ENCODE data around the gene ACADM.
"Not testable (repeated sequence)": the region's sequence is repeated elsewhere in the genome, so short reads cannot be mapped to it uniquely, and the experiment has no call there.

ACADM gene

GRCh38 chr1:75792091-75792490, 67.6 kb downstream of the ACADM start:
- no peak for DNase-seq (ENCODE audit: low read depth in 2 of 2, low spot score in 1 of 2)

GRCh38 chr1:75794382-75794781, 69.9 kb downstream of the ACADM start:
- DNase-seq (ENCODE audit: low read depth in 2 of 2, low spot score in 1 of 2), result no peak

GRCh38 chr1:75795703-75796193, 71.2 kb downstream of the ACADM start:
- no peak for DNase-seq (ENCODE audit: low read depth in 2 of 2, low spot score in 1 of 2)

- DNase-seq (ENCODE audit: low read depth in 2 of 2, low spot score in 1 of 2), result no peak
These were observed 72.1 kb downstream of the ACADM start, which contains the start of gene MSH4 for GRCh38 chr1:75796376-75797272. Gene MSH4, plus strand, starts transcription at chr1:75796882. Its CDS starts 104 bp downstream, at chr1:75796986.

GRCh38 chr1:75797273-75797588, 72.7 kb downstream of the ACADM start:
- DNase-seq (ENCODE audit: low read depth in 2 of 2, low spot score in 1 of 2), result no peak

- DNase-seq (ENCODE audit: low read depth in 2 of 2, low spot score in 1 of 2), result no peak
These were observed 73.2 kb downstream of the ACADM start for GRCh38 chr1:75797606-75798216.

GRCh38 chr1:75801480-75801879, 77.0 kb downstream of the ACADM start:
- not testable (repeated sequence) for DNase-seq (ENCODE audit: low read depth in 2 of 2, low spot score in 1 of 2)

- DNase-seq (ENCODE audit: low read depth in 2 of 2, low spot score in 1 of 2), result no peak
These were observed 84.4 kb downstream of the ACADM start for GRCh38 chr1:75808921-75809320.

GRCh38 chr1:75810113-75810512, 85.6 kb downstream of the ACADM start:
- DNase-seq (ENCODE audit: low read depth in 2 of 2, low spot score in 1 of 2), result not testable (repeated sequence)

- DNase-seq (ENCODE audit: low read depth in 2 of 2, low spot score in 1 of 2), result no peak
These were observed 86.9 kb downstream of the ACADM start for GRCh38 chr1:75811211-75811981.

- no peak for DNase-seq (ENCODE audit: low read depth in 2 of 2, low spot score in 1 of 2)
These were observed 87.6 kb downstream of the ACADM start for GRCh38 chr1:75812065-75812464.

Measured in stimulated activated CD8-positive, alpha-beta memory T cell treated with anti-CD3 and anti-CD28 coated beads, Interleukin-4, amount 100 ng/mL, for 1 hour (primary cell).